Endothelial cell of umbilical vein (primary cell): ENCODE measurements around the gene SCP2. TPM values are rescaled to one million over a fixed set of nuclear protein-coding genes. Genes with fewer than 3 reads are reported as not detected.

Experiments
- BruUV-seq: library from RNA; stranded (reverse); fragments of 400-500 nt; replicated peaks from 2 replicates; lab custom pipeline; 2021; lab: Mats Ljungman, UMichigan
- CTCF ChIA-PET: fragments of 300-600, 350-600 bp; sonication (Branson Sonifier 250); formaldehyde crosslinking; loops from one replicate; lab custom pipeline; 2021; ENCODE audit warnings: antibody characterized with exemption, inconsistent platforms; lab: Charles Lee
- POLR2A ChIA-PET: fragments of 300-600, 350-600 bp; sonication (Branson Sonifier 250); formaldehyde crosslinking; loops from one replicate; lab custom pipeline; 2021; ENCODE audit warnings: antibody characterized with exemption, inconsistent platforms; lab: Charles Lee
- DNase-seq: peaks from one replicate; pipeline ENCODE4 v3.0.0-alpha.2; 2011; ENCODE audit warnings: low read depth, low spot score
- FAIRE-seq: peaks from 2 replicates; lab custom pipeline; 2011; peaks lifted over from hg19 to GRCh38; lab: Jason Lieb, UNC
- H2AFZ ChIP-seq: 2 replicates; pipeline ENCODE4 v1.6.0; 2012; ENCODE audit warnings: low read depth, low read length, control low read depth, inconsistent platforms
- H3K27ac ChIP-seq: 2 replicates; pipeline ENCODE4 v1.5.1; 2011; ENCODE audit warnings: low read depth, mild to moderate bottlenecking, control low read depth, low read length, moderate library complexity; ENCODE audit not compliant: insufficient read depth
- H3K27me3 ChIP-seq, 2 experiments: 2 replicates each; pipeline versions ENCODE4 v1.6.0 to v1.6.1; 2011; ENCODE audit warnings: low read length in 2 of 2, mixed read lengths in 1 of 2; ENCODE audit not compliant: control insufficient read depth in 2 of 2, insufficient read depth in 2 of 2
- H3K36me3 ChIP-seq, 2 experiments: 2 replicates in 1 of 2; 3 replicates in 1 of 2; pipeline ENCODE4 v1.5.1; 2011; ENCODE audit warnings: low read length in 2 of 2, mild to moderate bottlenecking in 1 of 2, moderate library complexity in 1 of 2; ENCODE audit not compliant: control insufficient read depth in 2 of 2, insufficient read depth in 2 of 2; ENCODE audit errors: extremely low read depth in 1 of 2
- H3K4me1 ChIP-seq: 3 replicates; pipeline ENCODE4 v1.5.1; 2011; ENCODE audit warnings: mild to moderate bottlenecking, low read length; ENCODE audit not compliant: control insufficient read depth, insufficient read depth; ENCODE audit errors: extremely low read depth
- H3K4me2 ChIP-seq: 2 replicates; pipeline ENCODE4 v1.6.1; 2011; ENCODE audit warnings: low read length, control low read depth, mixed read lengths; ENCODE audit not compliant: insufficient read depth
- H3K4me3 ChIP-seq, 3 experiments: fragments of 200-600 bp in 1 of 3; sonication (generic), shearing (Covaris generic) in 1 of 3; replicated peaks in 1 of 3; 2 replicates each; pipeline ENCODE4 v1.5.1; 2011 to 2016; ENCODE audit warnings: control low read depth in 3 of 3, low read length in 3 of 3, mild to moderate bottlenecking in 2 of 3, inconsistent platforms in 1 of 3, low read depth in 1 of 3, moderate library complexity in 1 of 3; ENCODE audit not compliant: insufficient read depth in 1 of 3
- H3K79me2 ChIP-seq: 2 replicates; pipeline ENCODE4 v1.6.0; 2012; ENCODE audit warnings: low read length, inconsistent platforms; ENCODE audit not compliant: control insufficient read depth, insufficient read depth
- H3K9ac ChIP-seq: replicated peaks from 2 replicates; pipeline ENCODE3; 2011; ENCODE audit warnings: low read length, control low read depth; ENCODE audit not compliant: insufficient read depth; ENCODE audit errors: extremely low read depth
- H3K9me1 ChIP-seq: replicated peaks from 3 replicates; pipeline ENCODE4 v1.6.0; 2011; ENCODE audit warnings: mild to moderate bottlenecking, low read length; ENCODE audit not compliant: control insufficient read depth, insufficient read depth; ENCODE audit errors: extremely low read depth
- H3K9me3 ChIP-seq: replicated peaks from 2 replicates; pipeline ENCODE4 v1.5.1; 2012; ENCODE audit warnings: low read length, inconsistent platforms; ENCODE audit not compliant: control insufficient read depth, insufficient read depth
- H4K20me1 ChIP-seq: replicated peaks from 2 replicates; pipeline ENCODE3; 2011; ENCODE audit warnings: mild to moderate bottlenecking, low read length; ENCODE audit not compliant: control insufficient read depth, insufficient read depth; ENCODE audit errors: extremely low read depth
- CTCF ChIP-seq, 2 donors: IDR thresholded peaks; 1 replicate in 1 of 2; 2 replicates in 1 of 2; pipeline ENCODE4 v1.5.1; 2011; ENCODE audit warnings: low read length in 2 of 2, mild to moderate bottlenecking in 2 of 2, moderate library complexity in 2 of 2, control low read depth in 1 of 2, inconsistent platforms in 1 of 2, low read depth in 1 of 2; ENCODE audit not compliant: insufficient read depth in 1 of 2; ENCODE audit errors: extremely low read depth in 1 of 2
- EZH2 ChIP-seq: IDR thresholded peaks from 2 replicates; pipeline ENCODE4 v1.6.1; 2012; ENCODE audit warnings: borderline replicate concordance, low read depth, mild to moderate bottlenecking, moderate library complexity, low read length, inconsistent platforms; ENCODE audit not compliant: severe bottlenecking
- FOS ChIP-seq: IDR thresholded peaks from 2 replicates; pipeline ENCODE4 v1.6.1; 2011; ENCODE audit warnings: mild to moderate bottlenecking, low read length, moderate library complexity, borderline replicate concordance; ENCODE audit not compliant: insufficient read depth
- GATA2 ChIP-seq: IDR thresholded peaks from 2 replicates; pipeline ENCODE4 v1.7.0; 2011; ENCODE audit warnings: low read depth, mild to moderate bottlenecking, moderate library complexity, mixed read lengths, low read length; ENCODE audit not compliant: insufficient read length, insufficient read depth
- JUN ChIP-seq: IDR thresholded peaks from 2 replicates; pipeline ENCODE4 v1.6.1; 2011; ENCODE audit warnings: borderline replicate concordance, low read depth; ENCODE audit not compliant: insufficient read length, insufficient read depth
- MYC ChIP-seq: IDR thresholded peaks from one replicate; pipeline ENCODE4 v1.6.1; 2011; ENCODE audit warnings: mild to moderate bottlenecking, low read depth, low read length
- POLR2A ChIP-seq: IDR thresholded peaks from 2 replicates; pipeline ENCODE4 v1.6.1; 2012; ENCODE audit warnings: low read depth, mild to moderate bottlenecking, control low read depth, low read length
- POLR2AphosphoS5 ChIP-seq: IDR thresholded peaks from 2 replicates; pipeline ENCODE4 v1.6.1; 2012; ENCODE audit warnings: low read depth, mild to moderate bottlenecking, control low read depth, low read length, moderate library complexity; ENCODE audit not compliant: insufficient read depth
- dilution Hi-C: fragments of 300-500 bp; cut with MboI; formaldehyde crosslinking; loops from one replicate; pipeline ENCODE4 v1.15.0; 2019; ENCODE audit warnings: low sequenced_read_pairs; ENCODE audit not compliant: extremely low pct_ligation_motif_present
- intact Hi-C: fragments of 100-400 bp; cut with micrococcal nuclease; formaldehyde crosslinking; loops from one replicate; pipeline ENCODE4 v1.10.0; 2022
- polyA plus RNA-seq, 4 experiments: library from polyadenylated mRNA; depleted of rRNA in 3 of 4; stranded (reverse) in 3 of 4; unstranded in 1 of 4; fragments of >200 nt; gene quantifications; 2 replicates each; pipeline versions ENCODE4 v1.2.1 to v1.2.3, GENCODE V29; 2011 to 2012; ENCODE audit warnings: missing spikeins in 1 of 4
- total RNA-seq: library from RNA; stranded (reverse); gene quantifications from 2 replicates; pipeline ENCODE4 v1.2.3, GENCODE V29; 2021
- TF ChIP-seq, protein P1 (sequence below): IDR thresholded peaks from 2 replicates; pipeline ENCODE4 v1.6.1; 2011; ENCODE audit not compliant: insufficient read depth, insufficient read length

Gene SCP2
- total and polyA plus RNA-seq, 2 donors (not counting 3 experiments of a cell fraction or from before 2014, with no cell fraction given) = 42.4 to 92.7 TPM

DNA sequence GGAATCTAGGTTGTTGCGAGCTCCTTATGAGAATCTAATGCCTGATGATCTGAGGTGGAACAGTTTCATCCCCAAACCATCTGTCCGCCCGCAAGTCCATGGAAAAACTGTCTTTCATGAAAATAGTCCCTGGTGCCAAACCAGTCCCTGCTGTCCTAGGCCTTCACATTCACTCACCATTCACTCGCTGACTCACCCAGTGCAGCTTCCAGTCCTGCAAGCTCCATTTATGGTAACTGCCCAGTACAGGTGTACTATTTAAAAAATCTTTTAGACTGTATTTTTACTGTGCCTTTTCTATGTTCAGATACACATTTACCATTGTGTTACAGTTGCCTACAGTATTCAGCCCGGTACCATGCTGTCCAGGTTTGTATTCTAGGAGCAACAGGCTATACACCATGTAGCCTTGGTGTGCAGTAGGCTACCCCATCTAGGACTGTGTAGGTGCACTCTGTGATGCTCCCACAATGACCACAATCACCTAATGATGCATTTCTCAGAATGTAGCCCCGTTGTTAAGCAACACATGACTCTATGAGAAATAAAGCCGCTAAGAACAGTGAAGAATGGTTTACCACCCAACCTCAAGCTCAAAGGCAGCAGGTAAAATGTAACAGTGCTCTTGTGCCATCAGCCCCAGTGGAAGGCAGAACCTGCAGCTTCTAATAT, 7.9 kb upstream of the SCP2 start:
- Histone ChIP-seq H3K27ac (no peak overlapping the region), H3K4me1 (no peaks in the 10 kb centered on the region), H3K4me3 (no peak overlapping the region), H2AFZ (no peak overlapping the region), H3K27me3 (no peaks in the 10 kb centered on the region), H3K79me2 (no peaks in the 10 kb centered on the region), H3K9me1 (no peaks in the 10 kb centered on the region), H3K4me2 (no peak overlapping the region), H3K9me3 (no peaks in the 10 kb centered on the region), H3K9ac (no peak overlapping the region), H4K20me1 (no peaks in the 10 kb centered on the region), H3K36me3 (no peaks in the 10 kb centered on the region)
- FAIRE-seq = no peak
- dilution Hi-C loops = no loop called here
- CTCF ChIA-PET = interaction anchor here (0.6 kb wide), 1 partner anchor 263 kb away, joined by 3 read pairs; no protein-coding TSS in a partner anchor
- POLR2A ChIA-PET = no interaction called here
- TF ChIP-seq GATA2 = no peak
- no peak for TF ChIP-seq FOS
- TF ChIP-seq, protein P1, sequence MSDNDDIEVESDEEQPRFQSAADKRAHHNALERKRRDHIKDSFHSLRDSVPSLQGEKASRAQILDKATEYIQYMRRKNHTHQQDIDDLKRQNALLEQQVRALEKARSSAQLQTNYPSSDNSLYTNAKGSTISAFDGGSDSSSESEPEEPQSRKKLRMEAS = no peak
- TF ChIP-seq POLR2A = no peak
- no peak for TF ChIP-seq POLR2AphosphoS5
- TF ChIP-seq CTCF (IDR thresholded peaks at IDR 0.05; ENCODE audit: extremely low read depth in 1 of 2, insufficient read depth in 1 of 2, low read depth in 1 of 2, low read length in 2 of 2) = no peak
- no peak for TF ChIP-seq EZH2
- TF ChIP-seq JUN = no peak
- TF ChIP-seq MYC = no peak
- BruUV-seq = no TSS peak
- intact Hi-C loops = no loop called here
- no peak for DNase-seq
